HEK293 (cell line): ENCODE data around the gene MACROD1.
A peak's percentile ranks its signal among the peaks of the same experiment; 100 is the strongest.

ENCODE experiments used
- CTCF ChIA-PET: fragments of 350-600 bp; formaldehyde crosslinking; extraction: SDS; loops from one replicate; lab custom pipeline; 2021; ENCODE audit warnings: antibody characterized with exemption; lab: Yijun Ruan, JAX
- POLR2A ChIA-PET: fragments of 300-600 bp; formaldehyde crosslinking; extraction: SDS; loops from one replicate; lab custom pipeline; 2020; ENCODE audit warnings: antibody characterized with exemption, inconsistent platforms; lab: Yijun Ruan, JAX
- H3K27ac ChIP-seq: fragments of 200-500 bp; sonication (Bioruptor generic); 2 replicates; pipeline ENCODE4 v1.5.1; 2014; ENCODE audit warnings: low read depth, low read length, control low read depth, inconsistent platforms; ENCODE audit errors: extremely low read depth
- H3K36me3 ChIP-seq, 2 experiments: fragments of 200-500 bp in 1 of 2; sonication (Bioruptor generic) in 1 of 2; 1 replicate in 1 of 2; 2 replicates in 1 of 2; pipeline ENCODE4 v1.5.1; 2014 to 2017; ENCODE audit warnings: inconsistent platforms in 2 of 2, low read length in 2 of 2; ENCODE audit not compliant: control insufficient read depth in 2 of 2, insufficient read depth in 1 of 2
- H3K4me1 ChIP-seq: fragments of 200-500 bp; sonication (Bioruptor generic); 2 replicates; pipeline ENCODE4 v1.5.1; 2014; ENCODE audit warnings: mild to moderate bottlenecking, low read length, inconsistent platforms; ENCODE audit not compliant: control insufficient read depth, insufficient read depth
- H3K4me3 ChIP-seq: 2 replicates; pipeline ENCODE4 v1.5.1; 2011; ENCODE audit warnings: low read depth, mild to moderate bottlenecking, control low read depth, low read length, moderate library complexity
- H3K9me3 ChIP-seq: fragments of 200-500 bp; sonication (Bioruptor generic); 2 replicates; pipeline ENCODE4 v1.5.1; 2014; ENCODE audit warnings: low read depth, low read length, inconsistent platforms; ENCODE audit not compliant: control insufficient read depth, insufficient read depth
- GFI1B ChIP-seq: fragments of 450-650 bp; formaldehyde crosslinking; IDR thresholded peaks from 2 replicates; pipeline ENCODE4 v1.5.1; 2016; ENCODE audit warnings: missing biosample characterization, missing genetic modification characterization
- GLI4 ChIP-seq: fragments of 450-650 bp; formaldehyde crosslinking; IDR thresholded peaks from 2 replicates; pipeline ENCODE4 v1.5.1; 2016; ENCODE audit warnings: missing biosample characterization, missing genetic modification characterization
- GLIS1 ChIP-seq: fragments of 450-650 bp; formaldehyde crosslinking; IDR thresholded peaks from 2 replicates; pipeline ENCODE4 v1.5.1; 2016; ENCODE audit warnings: missing biosample characterization, missing genetic modification characterization
- KLF8 ChIP-seq: fragments of 450-650 bp; formaldehyde crosslinking; IDR thresholded peaks from 2 replicates; pipeline ENCODE4 v1.5.1; 2016; ENCODE audit warnings: missing biosample characterization, missing genetic modification characterization
- WT1 ChIP-seq: fragments of 450-650 bp; formaldehyde crosslinking; IDR thresholded peaks from 2 replicates; pipeline ENCODE4 v1.5.1; 2016; ENCODE audit warnings: missing biosample characterization, missing genetic modification characterization
- ZBTB17 ChIP-seq: fragments of 450-650 bp; formaldehyde crosslinking; IDR thresholded peaks from 2 replicates; pipeline ENCODE4 v1.5.1; 2016; ENCODE audit warnings: missing biosample characterization, missing genetic modification characterization
- ZBTB8A ChIP-seq: fragments of 450-650 bp; formaldehyde crosslinking; IDR thresholded peaks from 2 replicates; pipeline ENCODE4 v1.5.1; 2016; ENCODE audit warnings: missing biosample characterization, missing genetic modification characterization
- ZNF10 ChIP-seq: fragments of 450-650 bp; formaldehyde crosslinking; IDR thresholded peaks from 2 replicates; pipeline ENCODE4 v1.5.1; 2017; ENCODE audit warnings: missing biosample characterization, missing genetic modification characterization
- ZNF155 ChIP-seq: fragments of 450-650 bp; formaldehyde crosslinking; IDR thresholded peaks from 2 replicates; pipeline ENCODE4 v1.5.1; 2016; ENCODE audit warnings: missing biosample characterization, missing genetic modification characterization
- ZNF157 ChIP-seq: fragments of 450-650 bp; formaldehyde crosslinking; IDR thresholded peaks from 2 replicates; pipeline ENCODE4 v1.5.1; 2016; ENCODE audit warnings: missing biosample characterization, missing genetic modification characterization
- ZNF16 ChIP-seq: fragments of 450-650 bp; formaldehyde crosslinking; IDR thresholded peaks from 2 replicates; pipeline ENCODE4 v1.5.1; 2016; ENCODE audit warnings: low read depth, missing biosample characterization, missing genetic modification characterization
- ZNF274 ChIP-seq, 2 experiments: fragments of 200-500 bp in 1 of 2; fragments of 450-650 bp in 1 of 2; sonication (Bioruptor generic) in 1 of 2; formaldehyde crosslinking in 1 of 2; IDR thresholded peaks; 2 replicates each; pipeline versions ENCODE4 v1.5.1 to v1.6.1; 2014 to 2016; ENCODE audit warnings: borderline replicate concordance in 1 of 2, inconsistent platforms in 1 of 2, low read length in 1 of 2, missing biosample characterization in 1 of 2, missing genetic modification characterization in 1 of 2
- ZNF354C ChIP-seq: fragments of 450-650 bp; formaldehyde crosslinking; IDR thresholded peaks from 2 replicates; pipeline ENCODE4 v1.5.1; 2016; ENCODE audit warnings: missing biosample characterization, missing genetic modification characterization, low read depth, borderline replicate concordance
- ZNF366 ChIP-seq: fragments of 450-650 bp; formaldehyde crosslinking; conservative IDR thresholded peaks from 2 replicates; pipeline ENCODE4 v1.5.1; 2016; ENCODE audit warnings: missing biosample characterization, missing genetic modification characterization
- ZNF549 ChIP-seq: fragments of 450-650 bp; IDR thresholded peaks from 2 replicates; pipeline ENCODE4 v1.5.1; 2018; ENCODE audit warnings: missing biosample characterization, missing genetic modification characterization, mild to moderate bottlenecking, inconsistent platforms, moderate library complexity
- TF ChIP-seq, protein P1 (sequence below): fragments of 450-650 bp; formaldehyde crosslinking; IDR thresholded peaks from 2 replicates; pipeline ENCODE4 v1.5.1; 2016; ENCODE audit warnings: missing biosample characterization, missing genetic modification characterization
- TF ChIP-seq, protein P2 (sequence below): fragments of 450-650 bp; formaldehyde crosslinking; IDR thresholded peaks from 2 replicates; pipeline ENCODE4 v1.5.1; 2016; ENCODE audit warnings: missing biosample characterization, missing genetic modification characterization

The MACROD1 gene

DNA sequence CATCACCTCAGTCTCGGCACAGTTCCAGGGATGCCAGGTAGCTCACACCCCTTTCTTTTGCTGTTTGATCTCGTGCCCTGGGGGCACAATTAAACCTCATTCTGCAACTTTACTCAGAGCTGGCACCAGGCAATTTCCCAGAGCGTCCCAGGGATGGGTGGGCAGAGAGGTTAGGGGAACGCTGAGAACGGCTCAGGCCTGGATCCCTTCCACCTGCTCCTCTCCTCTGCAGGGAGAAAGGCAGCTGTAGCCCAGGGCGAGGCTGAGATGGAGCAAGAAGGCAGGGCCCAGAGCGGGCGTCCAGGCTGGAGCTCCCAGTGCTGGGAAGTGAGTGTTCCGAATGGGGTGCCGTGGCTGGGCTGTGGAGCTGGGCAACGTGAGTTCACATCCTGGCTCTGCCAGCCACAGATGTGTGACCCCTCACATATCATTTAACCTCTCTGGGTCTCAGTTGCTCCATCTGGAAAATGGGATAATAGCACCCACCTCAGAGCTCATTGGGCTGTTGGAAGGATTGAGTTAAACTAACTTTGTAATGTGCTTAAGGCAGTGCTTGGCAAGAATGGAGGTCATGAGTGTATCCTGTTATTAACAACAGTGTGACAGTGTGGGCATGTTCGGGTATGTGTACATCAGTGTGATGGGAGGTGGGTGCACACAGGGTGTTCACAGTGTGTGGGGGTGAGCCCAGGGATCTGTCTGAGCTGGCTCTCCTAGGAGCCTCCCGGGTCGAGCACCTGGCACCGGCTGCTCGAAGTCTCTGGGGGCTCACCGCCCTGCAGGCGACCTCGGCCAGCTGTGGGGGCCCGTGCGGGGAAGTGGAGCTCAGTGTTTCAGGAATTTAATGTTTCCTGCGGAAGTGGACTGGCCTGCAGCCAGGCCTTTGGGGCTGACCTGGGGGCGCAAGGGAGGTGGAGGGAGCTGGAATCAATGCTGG lies 164.2 kb downstream of the MACROD1 start:
- H3K27ac ChIP-seq = no peak overlapping the region
- no peaks in the 10 kb centered on the region for H3K9me3 ChIP-seq
- H3K4me3 ChIP-seq = no peak overlapping the region
- ChIA-PET POLR2A (interaction anchor here (0.6 to 4.7 kb wide), 2 partner anchors 13 to 363 kb away, joined by 3 to 18 read pairs; no protein-coding TSS in a partner anchor), CTCF (interaction anchor here (0.6 to 4.3 kb wide), 4 partner anchors 24 to 164 kb away, joined by 3 to 70 read pairs (median 8); partner anchors contain the start of gene FLRT1)
- peaks cover 0 to 37% of the 10 kb centered on the region in 2 experiments; a peak in 1 of 3 replicates for H3K36me3 ChIP-seq
- H3K4me1 ChIP-seq = no peaks in the 10 kb centered on the region
- no peak for TF ChIP-seq ZNF16 (tag by site-specific recombination)
- TF ChIP-seq KLF8 = peak; percentile 34; the same call in 1 of the 2 replicates
- TF ChIP-seq GFI1B (tag by site-specific recombination) = no peak
- no peak for TF ChIP-seq ZNF549 (tag by site-specific recombination)
- TF ChIP-seq, protein P1, sequence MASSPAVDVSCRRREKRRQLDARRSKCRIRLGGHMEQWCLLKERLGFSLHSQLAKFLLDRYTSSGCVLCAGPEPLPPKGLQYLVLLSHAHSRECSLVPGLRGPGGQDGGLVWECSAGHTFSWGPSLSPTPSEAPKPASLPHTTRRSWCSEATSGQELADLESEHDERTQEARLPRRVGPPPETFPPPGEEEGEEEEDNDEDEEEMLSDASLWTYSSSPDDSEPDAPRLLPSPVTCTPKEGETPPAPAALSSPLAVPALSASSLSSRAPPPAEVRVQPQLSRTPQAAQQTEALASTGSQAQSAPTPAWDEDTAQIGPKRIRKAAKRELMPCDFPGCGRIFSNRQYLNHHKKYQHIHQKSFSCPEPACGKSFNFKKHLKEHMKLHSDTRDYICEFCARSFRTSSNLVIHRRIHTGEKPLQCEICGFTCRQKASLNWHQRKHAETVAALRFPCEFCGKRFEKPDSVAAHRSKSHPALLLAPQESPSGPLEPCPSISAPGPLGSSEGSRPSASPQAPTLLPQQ (tag by site-specific recombination) = no peak
- TF ChIP-seq GLIS1 (tag by site-specific recombination) = no peak
- no peak for TF ChIP-seq ZNF155 (tag by site-specific recombination)
- TF ChIP-seq GLI4 = no peak
- TF ChIP-seq, protein P2, sequence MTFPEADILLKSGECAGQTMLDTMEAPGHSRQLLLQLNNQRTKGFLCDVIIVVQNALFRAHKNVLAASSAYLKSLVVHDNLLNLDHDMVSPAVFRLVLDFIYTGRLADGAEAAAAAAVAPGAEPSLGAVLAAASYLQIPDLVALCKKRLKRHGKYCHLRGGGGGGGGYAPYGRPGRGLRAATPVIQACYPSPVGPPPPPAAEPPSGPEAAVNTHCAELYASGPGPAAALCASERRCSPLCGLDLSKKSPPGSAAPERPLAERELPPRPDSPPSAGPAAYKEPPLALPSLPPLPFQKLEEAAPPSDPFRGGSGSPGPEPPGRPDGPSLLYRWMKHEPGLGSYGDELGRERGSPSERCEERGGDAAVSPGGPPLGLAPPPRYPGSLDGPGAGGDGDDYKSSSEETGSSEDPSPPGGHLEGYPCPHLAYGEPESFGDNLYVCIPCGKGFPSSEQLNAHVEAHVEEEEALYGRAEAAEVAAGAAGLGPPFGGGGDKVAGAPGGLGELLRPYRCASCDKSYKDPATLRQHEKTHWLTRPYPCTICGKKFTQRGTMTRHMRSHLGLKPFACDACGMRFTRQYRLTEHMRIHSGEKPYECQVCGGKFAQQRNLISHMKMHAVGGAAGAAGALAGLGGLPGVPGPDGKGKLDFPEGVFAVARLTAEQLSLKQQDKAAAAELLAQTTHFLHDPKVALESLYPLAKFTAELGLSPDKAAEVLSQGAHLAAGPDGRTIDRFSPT (tag by site-specific recombination) = 0 out of 2 replicates have a peak, but pooled peaks have one; percentile 8
- TF ChIP-seq ZNF354C (tag by site-specific recombination) = no peak
- TF ChIP-seq ZBTB8A (tag by site-specific recombination) = peak; percentile 16; the same call in 1 of the 2 replicates
- TF ChIP-seq ZNF10 (tag by site-specific recombination) = no peak
- TF ChIP-seq ZNF157 (tag by site-specific recombination) = no peak
- no peak for TF ChIP-seq ZBTB17 (tag by site-specific recombination)
- no peak for TF ChIP-seq ZNF274 (IDR thresholded peaks at IDR 0.05; ENCODE audit: low read length)
- no peak for TF ChIP-seq ZNF274 (tag by site-specific recombination; IDR thresholded peaks at IDR 0.05; ENCODE audit: borderline replicate concordance)
- no peak for TF ChIP-seq WT1 (tag by site-specific recombination)

DNA sequence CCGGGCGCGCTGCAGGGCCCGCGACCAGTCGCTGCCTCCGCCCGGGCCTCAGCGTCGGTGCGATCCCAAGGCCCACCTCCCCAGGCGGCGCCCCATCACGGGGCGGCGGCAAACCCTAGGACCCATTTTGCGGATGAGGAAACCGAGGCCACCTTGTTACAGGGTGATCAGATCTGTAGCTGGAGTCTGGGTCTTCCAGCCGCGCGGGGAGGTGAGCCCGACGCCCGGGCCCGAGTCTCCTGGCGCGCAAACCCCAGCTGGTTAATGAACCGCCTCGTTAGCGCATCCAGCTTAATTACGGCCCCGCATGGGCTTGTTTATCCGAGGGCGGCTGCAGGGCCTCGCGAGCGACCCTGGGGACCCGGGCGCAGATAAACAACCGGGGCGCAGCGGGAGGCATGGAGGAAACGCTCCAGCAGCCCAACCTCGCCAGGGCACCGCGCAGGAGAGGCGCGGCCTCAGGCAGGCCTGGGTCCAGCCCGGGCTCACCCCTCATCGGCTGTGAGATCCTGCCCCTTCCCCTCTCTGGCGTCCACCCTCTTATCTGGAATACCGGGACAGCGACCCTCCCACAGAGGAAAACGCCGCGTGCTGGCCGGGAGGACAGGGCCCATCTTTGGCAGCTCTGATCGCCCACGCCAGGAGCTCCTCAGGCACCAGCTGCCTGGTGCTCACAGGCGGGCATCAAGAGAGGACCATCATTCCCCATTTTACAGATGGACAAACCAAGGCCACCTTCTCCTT lies 165.0 kb downstream of the MACROD1 start:
- no peak overlapping the region for H3K4me3 ChIP-seq

More for the DNA sequence above, 165.0 kb downstream of the MACROD1 start:
- H3K36me3 ChIP-seq = peaks cover 0 to 45% of the 10 kb centered on the region in 2 experiments; a peak in 1 of 3 replicates
- no peaks in the 10 kb centered on the region for H3K9me3 ChIP-seq
- no peaks in the 10 kb centered on the region for H3K4me1 ChIP-seq
- CTCF ChIA-PET = interaction anchor here (0.6 to 4.3 kb wide), 7 partner anchors 31 to 229 kb away, joined by 3 to 70 read pairs (median 4); partner anchors contain the start of gene FLRT1
- POLR2A ChIA-PET = interaction anchor here (0.6 to 4.7 kb wide), 5 partner anchors 12 to 364 kb away, joined by 3 to 18 read pairs (median 3); partner anchors contain the start of gene MARK2
- no peak for TF ChIP-seq ZNF366 (tag by site-specific recombination)
- TF ChIP-seq, protein P2 (tag by site-specific recombination) = 0 out of 2 replicates have a peak, but pooled peaks have one; percentile 24
- H3K27ac ChIP-seq = no peak overlapping the region
